HG02870 (cell line): ENCODE results near the gene SYCP1.
"Not testable (repeated sequence)": the region's sequence is repeated elsewhere in the genome, so short reads cannot be mapped to it uniquely, and the experiment has no call there.

Experiments
- ATAC-seq: cut with Tn5 transposase; IDR thresholded peaks from one replicate; pipeline ENCODE4 v1.9.1; 2021; ENCODE audit warnings: mild to moderate bottlenecking, moderate library complexity; ENCODE audit not compliant: unreplicated experiment

Gene SYCP1

DNA sequence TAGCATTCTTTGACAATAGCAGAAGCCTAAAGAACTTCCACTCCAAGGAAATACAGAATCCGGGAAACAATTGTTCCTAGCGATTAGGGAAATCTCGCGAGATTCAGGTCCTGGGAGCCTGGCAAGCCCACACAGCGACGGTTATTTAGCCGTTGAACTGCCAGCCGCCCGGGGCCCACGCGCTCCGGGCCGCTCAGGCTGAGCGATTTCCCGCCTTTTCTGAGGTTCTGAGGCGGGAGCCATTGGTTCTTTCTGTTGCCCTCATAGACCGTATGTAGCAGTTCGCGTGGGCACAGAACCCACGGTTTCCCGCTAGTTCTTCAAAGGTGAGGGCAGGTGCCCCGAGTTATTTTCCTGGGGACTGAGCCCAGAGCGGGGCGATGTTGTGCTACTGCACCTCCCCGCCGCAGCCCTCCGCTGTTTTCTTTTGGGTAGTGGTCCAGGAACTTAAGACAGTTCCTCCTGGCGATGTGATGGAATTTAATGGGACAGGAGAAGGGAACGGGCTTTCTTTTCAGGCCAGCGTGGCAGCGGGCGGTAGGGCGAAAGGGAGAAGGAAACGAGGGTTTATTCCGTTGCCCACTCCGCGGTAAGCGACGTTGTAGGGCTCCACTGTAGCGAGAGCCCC, at the start of gene SYCP1:
Gene SYCP1, plus strand, starts transcription at position 171 of the 628 bp plus-strand sequence. CDS start 602 bp downstream, outside the sequence.
- ATAC-seq: no peak

- no peak for ATAC-seq
Measured at GRCh38 chr1:114819869-114820268, 34.8 kb upstream of the SYCP1 start.

DNA sequence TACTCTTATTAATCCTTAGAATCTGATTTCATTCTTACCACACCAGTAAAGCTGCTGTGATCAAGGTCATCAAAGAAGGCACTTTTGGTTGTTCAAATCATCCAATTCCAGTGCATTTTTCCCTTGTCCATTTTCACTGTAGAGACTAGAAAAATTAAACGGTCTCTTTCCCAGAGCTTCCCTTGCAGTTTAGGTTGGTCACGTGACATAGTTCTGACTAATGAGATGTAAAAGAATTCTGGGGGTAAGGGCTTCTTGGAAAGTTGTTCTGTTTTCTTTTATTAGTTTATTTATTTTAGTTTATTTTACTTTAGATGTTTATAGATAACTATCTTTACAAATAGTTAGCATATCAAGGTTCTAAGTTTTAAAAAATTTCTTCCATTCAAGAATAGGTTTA, 34.3 kb upstream of the SYCP1 start:
- no peak for ATAC-seq

- ATAC-seq: no peak
Measured at GRCh38 chr1:114821978-114822377, 32.7 kb upstream of the SYCP1 start.

DNA sequence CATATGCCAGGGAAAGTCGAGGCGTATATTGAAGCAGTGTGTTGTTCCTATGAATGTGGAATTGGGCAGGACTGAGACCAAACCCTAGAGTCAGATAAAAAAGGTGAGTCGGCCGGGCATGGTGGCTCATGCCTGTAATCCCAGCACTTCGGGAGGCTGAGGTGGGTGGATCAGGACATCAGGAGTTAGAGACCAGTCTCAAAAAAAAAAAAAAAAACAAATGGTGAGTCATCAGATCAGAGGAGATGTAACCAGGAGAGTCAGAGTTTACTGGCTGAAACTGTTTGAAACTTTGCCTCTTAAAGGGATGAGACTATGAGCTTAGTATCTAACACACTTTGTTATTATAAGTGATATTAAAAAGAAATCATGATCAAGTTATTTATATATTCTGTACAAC, 26.4 kb upstream of the SYCP1 start:
- no peak for ATAC-seq

GRCh38 chr1:114830075-114830474, 24.6 kb upstream of the SYCP1 start:
- ATAC-seq: not testable (repeated sequence)

- no peak for ATAC-seq
Measured at GRCh38 chr1:114831276-114831994, 23.2 kb upstream of the SYCP1 start.

- ATAC-seq: no peak
Measured at GRCh38 chr1:114832057-114832456, 22.6 kb upstream of the SYCP1 start.

- ATAC-seq: no peak
Measured at GRCh38 chr1:114833421-114833820, 21.2 kb upstream of the SYCP1 start.

DNA sequence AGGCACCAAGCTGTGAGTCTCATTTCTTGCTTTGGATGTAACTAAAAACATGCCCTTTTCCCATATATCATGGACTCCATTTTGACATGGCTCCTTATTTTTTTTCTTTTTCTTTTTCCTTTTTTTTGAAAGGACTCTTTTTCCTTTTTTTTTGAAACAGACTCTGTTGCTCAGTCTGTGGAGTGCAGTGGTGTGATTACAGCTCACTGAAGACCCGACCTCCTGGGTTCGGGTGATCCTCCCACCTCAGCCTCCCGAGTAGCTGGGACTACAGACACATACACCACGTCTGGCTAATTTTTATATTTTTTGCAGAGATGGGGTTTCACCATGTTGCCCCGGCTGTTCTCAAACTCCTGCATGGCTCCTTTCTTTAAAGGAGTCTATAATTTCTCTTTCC, 10.4 kb upstream of the SYCP1 start:
- ATAC-seq: no peak

- ATAC-seq: no peak
Measured at GRCh38 chr1:114853584-114853983, 1.1 kb upstream of the SYCP1 start.

DNA sequence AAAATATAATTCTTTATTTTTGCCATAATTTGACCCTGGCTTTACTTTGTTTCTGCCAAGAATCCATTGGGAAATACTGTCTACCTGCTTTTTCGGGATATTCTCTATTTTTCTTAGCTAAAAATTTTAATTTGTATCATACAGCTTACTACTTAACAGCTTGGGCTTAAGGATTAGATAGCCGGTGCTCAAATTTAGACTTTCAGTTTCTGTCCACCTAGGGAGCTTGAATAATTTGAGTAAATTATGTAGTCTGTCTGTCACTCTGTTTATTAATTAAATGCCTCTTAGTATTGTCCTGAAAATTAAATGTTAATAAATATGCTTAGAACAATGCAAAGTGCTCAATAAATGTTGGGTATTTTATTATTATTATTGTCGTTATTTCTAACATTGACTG, 6.7 kb downstream of the SYCP1 start:
- ATAC-seq: no peak

DNA sequence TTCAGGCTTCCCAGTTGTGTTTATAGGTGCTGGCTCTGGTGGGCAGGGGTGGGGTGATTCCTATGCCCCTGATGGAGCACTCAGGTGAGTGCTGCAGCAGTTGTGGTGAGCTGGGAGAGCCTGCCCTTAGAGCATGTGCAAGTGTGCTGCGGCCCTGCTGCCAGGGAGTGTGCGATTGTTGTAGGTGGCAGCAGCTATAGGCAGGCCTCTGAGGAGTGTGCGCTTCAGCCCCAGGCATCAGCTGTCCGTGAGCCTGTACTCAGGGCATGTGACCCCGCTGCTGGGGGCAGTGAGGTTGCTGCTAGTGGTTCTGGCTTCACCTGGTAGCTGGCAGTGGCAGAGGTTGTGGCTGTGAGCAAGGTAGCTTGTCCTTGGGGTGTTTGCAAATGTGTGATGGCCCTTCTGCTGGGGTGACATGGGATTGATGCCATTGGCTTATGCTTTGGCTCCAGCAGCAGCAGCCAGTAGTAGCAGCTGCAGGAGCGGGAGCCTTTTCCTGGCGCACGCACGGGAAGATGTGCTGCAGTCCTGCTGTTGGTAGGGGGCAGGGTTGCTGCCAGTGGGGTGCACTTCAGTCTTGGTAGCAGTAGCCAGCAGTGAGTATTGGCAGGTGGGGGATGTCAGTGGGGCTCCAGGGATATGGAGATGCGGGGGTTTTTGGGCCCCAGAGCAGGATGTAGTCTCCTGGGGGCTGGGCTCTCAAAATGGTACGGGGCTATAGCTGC, 37.7 kb downstream of the SYCP1 start:
- no peak for ATAC-seq

DNA sequence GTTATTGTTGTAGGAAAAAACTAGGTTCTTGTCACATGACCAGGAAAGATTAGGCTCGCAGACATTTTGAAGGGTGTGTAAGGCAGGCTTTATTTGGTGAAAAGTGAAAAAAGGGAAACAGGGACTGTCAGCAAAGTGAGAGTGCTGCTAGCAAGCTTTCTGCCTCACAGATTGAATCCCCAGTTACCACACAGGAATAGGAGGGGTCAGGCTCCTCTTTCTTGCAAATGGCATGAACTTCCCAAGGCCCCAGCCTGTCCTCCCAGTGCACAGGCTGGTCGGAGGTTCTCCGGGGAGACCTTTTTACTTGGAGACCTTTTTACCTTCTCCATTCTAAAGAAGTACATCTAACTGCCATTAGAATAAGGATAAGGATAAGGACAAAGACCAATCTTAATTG, 42.1 kb downstream of the SYCP1 start:
- no peak for ATAC-seq

DNA sequence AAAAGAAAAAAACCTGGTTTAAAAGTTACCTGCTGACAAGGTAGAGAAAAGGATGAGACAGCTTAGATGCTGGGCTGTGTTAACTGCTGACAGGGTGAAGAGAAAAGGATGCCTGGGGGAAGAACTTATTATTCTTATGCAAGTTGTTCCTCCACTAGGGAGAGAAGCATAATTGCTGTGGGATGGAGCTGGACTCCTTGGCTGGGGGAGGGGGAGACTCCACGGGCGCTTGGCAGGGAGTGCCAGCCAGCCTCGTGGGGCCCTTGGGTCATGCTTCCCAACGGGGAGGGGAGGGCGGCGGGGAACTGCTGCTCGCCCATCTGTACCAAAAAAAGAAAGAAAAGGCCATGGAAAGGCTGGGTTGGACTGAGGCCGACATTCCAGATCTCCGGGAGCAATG, 47.2 kb downstream of the SYCP1 start:
- ATAC-seq: no peak

GRCh38 chr1:114902343-114902742, 47.7 kb downstream of the SYCP1 start:
- ATAC-seq: no peak

DNA sequence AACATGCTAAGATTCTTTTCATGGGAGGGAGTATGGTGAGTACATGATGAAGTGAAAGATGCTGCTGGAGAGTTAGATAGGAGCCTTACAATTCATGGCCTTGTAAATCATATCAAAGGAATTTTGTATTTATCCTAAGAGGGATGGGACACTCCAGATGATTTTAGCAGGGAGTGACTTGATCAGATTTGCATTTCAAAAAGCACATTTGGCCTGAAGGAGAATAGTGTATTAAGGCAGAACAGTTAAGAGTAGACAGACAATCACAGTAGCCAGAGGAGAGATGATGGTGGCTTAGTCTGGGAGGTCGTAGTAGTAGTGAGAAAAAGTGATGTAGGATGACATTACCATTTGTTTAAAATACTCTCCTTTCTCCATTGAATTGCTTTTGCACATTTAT, 48.8 kb downstream of the SYCP1 start:
- ATAC-seq: no peak

DNA sequence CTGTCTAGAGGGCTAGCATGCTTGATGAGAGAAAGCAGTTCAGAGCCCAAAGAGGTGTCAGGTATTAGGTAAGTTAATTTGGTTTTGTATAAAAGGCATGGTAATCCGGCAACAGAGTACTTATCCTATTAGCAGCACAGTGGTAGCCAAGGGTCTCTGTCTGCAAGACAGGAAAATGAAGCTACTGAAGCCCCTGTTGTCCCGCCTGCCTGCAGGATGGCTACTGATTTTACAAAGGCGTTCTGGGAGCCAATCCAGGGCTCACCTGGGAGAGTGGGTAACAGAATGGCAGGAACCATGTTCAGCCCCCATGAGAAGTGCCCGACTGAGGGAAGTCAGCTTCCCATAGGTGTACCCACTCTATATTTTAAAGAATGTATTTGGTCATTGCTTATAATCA, 61.1 kb downstream of the SYCP1 start:
- not testable (repeated sequence) for ATAC-seq

GRCh38 chr1:114926607-114927006, 71.9 kb downstream of the SYCP1 start:
- no peak for ATAC-seq

DNA sequence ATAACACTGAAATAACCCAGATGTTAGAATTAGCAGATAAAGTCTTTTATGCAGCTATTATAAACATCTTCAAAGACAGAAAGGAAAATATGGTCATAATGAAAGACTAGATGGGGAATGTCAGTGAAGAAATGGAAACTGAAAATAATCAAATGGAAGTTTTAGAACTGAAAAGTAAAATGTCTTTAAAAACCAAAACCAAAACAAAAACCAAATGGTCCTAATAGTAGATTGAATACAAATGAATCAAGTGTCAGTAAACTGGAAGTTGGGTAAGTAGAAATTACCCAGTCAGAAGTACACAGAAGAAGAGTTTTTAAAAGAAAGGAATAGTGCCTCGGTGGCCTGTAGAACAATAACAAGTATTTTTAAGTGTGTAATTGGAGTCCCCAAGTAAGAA, 72.7 kb downstream of the SYCP1 start:
- ATAC-seq: no peak

GRCh38 chr1:114956570-114956969, 101.9 kb downstream of the SYCP1 start:
- ATAC-seq: no peak

- no peak for ATAC-seq
Measured at GRCh38 chr1:114959423-114959822, 104.8 kb downstream of the SYCP1 start.
